OCI-LY3 (cell line): ENCODE data around the gene GRM8.
"Not testable (repeated sequence)": the region's sequence is repeated elsewhere in the genome, so short reads cannot be mapped to it uniquely, and the experiment has no call there.

Source experiments
- H2AFZ ChIP-seq: fragments of 200-600, 300-600 bp; shearing (Covaris generic); 2 replicates; pipeline ENCODE4 v1.6.0; 2014; ENCODE audit warnings: antibody characterized with exemption, low read depth, low read length
- H3K27ac ChIP-seq: fragments of 200-600, 300-600 bp; sonication (generic); 2 replicates; pipeline ENCODE4 v1.5.1; 2014; ENCODE audit warnings: mild to moderate bottlenecking, low read length, moderate library complexity, mixed read lengths
- H3K27me3 ChIP-seq: fragments of 200-600, 300-600 bp; sonication (generic); 2 replicates; pipeline ENCODE4 v1.6.1; 2014; ENCODE audit warnings: low read depth, low read length, mixed read lengths
- H3K36me3 ChIP-seq: fragments of 200-600, 300-600 bp; sonication (generic); replicated peaks from 2 replicates; pipeline ENCODE3; 2014; ENCODE audit warnings: low read depth, low read length, mixed read lengths
- H3K4me1 ChIP-seq: fragments of 300-600, 200-600 bp; sonication (generic); 2 replicates; pipeline ENCODE4 v1.6.1; 2014; ENCODE audit warnings: low read length, mixed read lengths
- H3K4me2 ChIP-seq: fragments of 200-600, 300-600 bp; sonication (generic); 2 replicates; pipeline ENCODE4 v1.6.1; 2014; ENCODE audit warnings: low read length, mixed read lengths
- H3K4me3 ChIP-seq: fragments of 300-600, 200-600 bp; sonication (generic); 2 replicates; pipeline ENCODE4 v1.5.1; 2014; ENCODE audit warnings: antibody characterized with exemption, mild to moderate bottlenecking, low read length, moderate library complexity
- H3K79me2 ChIP-seq: fragments of 300-600, 200-600 bp; shearing (Covaris generic); 2 replicates; pipeline ENCODE4 v1.6.1; 2014; ENCODE audit warnings: mild to moderate bottlenecking, low read length, mixed read lengths
- H3K9ac ChIP-seq: fragments of 300-600, 200-600 bp; shearing (Covaris generic); 2 replicates; pipeline ENCODE4 v1.6.0; 2014; ENCODE audit warnings: mild to moderate bottlenecking, low read length, moderate library complexity
- H3K9me3 ChIP-seq: fragments of 200-600, 300-600 bp; shearing (Covaris generic); 2 replicates; pipeline ENCODE4 v1.6.1; 2014; ENCODE audit warnings: low read length, mixed read lengths; ENCODE audit not compliant: insufficient read depth
- H4K20me1 ChIP-seq: fragments of 200-600, 300-600 bp; sonication (generic); 2 replicates; pipeline ENCODE4 v1.6.1; 2016; ENCODE audit warnings: low read length, mixed read lengths; ENCODE audit not compliant: insufficient read depth
- CTCF ChIP-seq: fragments of 200-600, 300-600 bp; sonication (generic); IDR thresholded peaks from 2 replicates; pipeline ENCODE4 v1.5.1; 2014; ENCODE audit warnings: antibody characterized with exemption, low read length, low read depth
- EZH2phosphoT487 ChIP-seq: fragments of 200-600 bp; shearing (Covaris generic); IDR thresholded peaks from 2 replicates; pipeline ENCODE4 v1.6.1; 2018; ENCODE audit warnings: antibody characterized with exemption, mixed run types, low read depth

The GRM8 gene

DNA sequence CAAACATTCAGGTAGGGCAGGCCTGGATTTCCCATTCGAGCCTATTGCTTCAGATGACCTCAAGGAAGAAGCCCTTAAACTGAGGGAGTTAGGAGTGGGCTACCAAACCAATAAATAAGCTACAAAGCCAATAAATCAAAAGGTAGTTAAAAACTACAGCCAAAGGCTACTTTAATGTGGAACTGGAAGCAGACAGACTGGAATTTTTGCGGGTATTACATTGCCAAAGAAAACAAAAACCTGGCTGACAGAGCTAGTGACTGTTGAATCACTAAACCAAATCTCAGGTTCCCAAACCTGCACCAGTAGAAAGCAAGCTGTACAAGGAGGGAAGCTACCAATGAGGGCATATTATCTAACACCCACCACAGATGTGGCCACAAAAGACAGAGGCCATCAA lies 315.6 kb downstream of the GRM8 start:
- Histone ChIP-seq H3K27me3 (no peaks in the 10 kb centered on the region), H3K4me3 (no peak overlapping the region), H3K9me3 (no peaks in the 10 kb centered on the region), H3K79me2 (no peaks in the 10 kb centered on the region), H2AFZ (no peak overlapping the region), H3K4me2 (no peak overlapping the region), H3K36me3 (no peaks in the 10 kb centered on the region), H3K27ac (no peak overlapping the region), H4K20me1 (no peaks in the 10 kb centered on the region), H3K9ac (no peak overlapping the region), H3K4me1 (no peaks in the 10 kb centered on the region)
- TF ChIP-seq EZH2phosphoT487 = no peak
- TF ChIP-seq CTCF = no peak

DNA sequence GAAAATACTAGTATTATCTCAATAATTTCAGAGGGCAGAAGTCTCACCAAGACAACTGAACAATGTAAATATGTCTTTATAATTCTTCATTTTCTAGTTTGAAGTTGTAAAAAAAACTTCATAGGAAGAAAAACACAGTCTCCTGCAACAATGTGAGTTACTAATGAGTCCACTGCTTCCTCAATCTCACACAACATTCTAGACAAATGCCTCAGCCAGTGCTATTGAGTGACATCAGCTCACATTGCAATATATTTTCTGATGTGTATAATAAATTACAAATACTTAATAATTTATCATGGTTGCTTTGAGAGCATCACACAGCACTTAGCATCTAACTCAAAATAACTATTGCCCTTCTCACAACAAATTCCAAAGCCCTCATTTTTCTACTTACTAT lies 321.2 kb downstream of the GRM8 start:
- Histone ChIP-seq H3K27ac (no peak overlapping the region), H2AFZ (no peak overlapping the region), H3K9me3 (no peaks in the 10 kb centered on the region), H3K4me3 (no peak overlapping the region), H3K9ac (no peak overlapping the region), H3K79me2 (no peaks in the 10 kb centered on the region), H4K20me1 (no peaks in the 10 kb centered on the region), H3K4me1 (no peaks in the 10 kb centered on the region), H3K4me2 (no peak overlapping the region), H3K36me3 (no peaks in the 10 kb centered on the region), H3K27me3 (no peaks in the 10 kb centered on the region)
- TF ChIP-seq CTCF (no peak), EZH2phosphoT487 (no peak)

GRCh38 chr7:126930166-126930565 lies 322.6 kb downstream of the GRM8 start:
- Histone ChIP-seq H3K4me1 (no peaks in the 10 kb centered on the region), H4K20me1 (no peaks in the 10 kb centered on the region), H3K36me3 (no peaks in the 10 kb centered on the region), H3K79me2 (no peaks in the 10 kb centered on the region), H3K27me3 (no peaks in the 10 kb centered on the region), H3K9ac (no peak overlapping the region), H3K9me3 (no peaks in the 10 kb centered on the region), H2AFZ (no peak overlapping the region), H3K4me3 (no peak overlapping the region), H3K4me2 (no peak overlapping the region), H3K27ac (no peak overlapping the region)
- TF ChIP-seq EZH2phosphoT487 = no peak
- TF ChIP-seq CTCF = no peak

GRCh38 chr7:126924477-126924876 lies 328.3 kb downstream of the GRM8 start:
- H3K4me2 ChIP-seq = no peak overlapping the region
- no peak overlapping the region for H3K4me3 ChIP-seq
- H2AFZ ChIP-seq = no peak overlapping the region
- no peaks in the 10 kb centered on the region for H3K9me3 ChIP-seq
- no peaks in the 10 kb centered on the region for H3K27me3 ChIP-seq
- H3K9ac ChIP-seq = no peak overlapping the region
- H3K79me2 ChIP-seq = no peaks in the 10 kb centered on the region
- no peak overlapping the region for H3K27ac ChIP-seq
- TF ChIP-seq EZH2phosphoT487 = no peak
- TF ChIP-seq CTCF = no peak
- no peaks in the 10 kb centered on the region for H3K4me1 ChIP-seq
- no peaks in the 10 kb centered on the region for H3K36me3 ChIP-seq
- no peaks in the 10 kb centered on the region for H4K20me1 ChIP-seq

DNA sequence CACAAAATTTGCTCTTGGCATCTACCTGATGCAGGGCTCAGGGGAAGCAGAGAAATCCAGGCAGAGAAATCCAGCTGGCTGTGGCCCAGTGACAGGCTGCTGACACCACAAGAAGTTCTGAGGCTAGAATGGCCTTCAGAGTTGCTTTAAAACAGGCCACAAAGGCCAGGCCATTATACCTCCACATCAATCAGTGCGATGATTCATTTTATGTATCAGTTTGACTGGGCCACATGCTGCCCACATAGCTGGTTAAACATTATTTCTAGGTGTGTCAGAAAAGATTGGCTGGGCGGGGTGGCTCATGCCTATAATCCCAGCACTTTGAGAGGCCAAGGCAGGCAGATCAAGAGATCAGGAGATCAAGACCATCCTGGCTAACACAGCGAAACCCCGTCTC lies 341.1 kb downstream of the GRM8 start:
- not testable (repeated sequence) for H4K20me1 ChIP-seq, H3K9ac ChIP-seq, H3K9me3 ChIP-seq, H3K27me3 ChIP-seq, H3K79me2 ChIP-seq, H3K27ac ChIP-seq, H3K36me3 ChIP-seq, H3K4me1 ChIP-seq, H2AFZ ChIP-seq, H3K4me3 ChIP-seq, H3K4me2 ChIP-seq

DNA sequence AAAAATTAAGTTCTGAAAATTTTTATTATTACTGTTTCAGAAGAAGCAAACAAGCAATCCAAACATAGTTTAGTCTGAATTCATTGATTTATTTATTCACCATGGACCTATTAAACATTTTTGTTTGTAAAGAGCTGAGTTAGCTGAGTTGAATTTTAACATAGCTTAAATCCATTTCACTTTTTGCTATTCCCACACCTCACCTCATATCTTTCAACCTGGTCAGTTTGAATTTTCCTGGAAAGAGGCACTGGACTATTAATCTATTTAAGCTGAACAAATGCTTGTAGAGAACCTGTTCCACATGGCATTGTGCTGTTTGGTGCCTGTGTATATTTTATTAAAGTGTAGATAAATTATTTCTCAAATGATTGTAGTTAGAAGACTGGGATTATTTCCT lies 344.2 kb downstream of the GRM8 start:
- not testable (repeated sequence) for H3K4me3 ChIP-seq, H3K4me1 ChIP-seq, H3K36me3 ChIP-seq, H3K27me3 ChIP-seq, H3K4me2 ChIP-seq, H2AFZ ChIP-seq, H4K20me1 ChIP-seq, H3K9ac ChIP-seq, H3K79me2 ChIP-seq, H3K27ac ChIP-seq, H3K9me3 ChIP-seq

DNA sequence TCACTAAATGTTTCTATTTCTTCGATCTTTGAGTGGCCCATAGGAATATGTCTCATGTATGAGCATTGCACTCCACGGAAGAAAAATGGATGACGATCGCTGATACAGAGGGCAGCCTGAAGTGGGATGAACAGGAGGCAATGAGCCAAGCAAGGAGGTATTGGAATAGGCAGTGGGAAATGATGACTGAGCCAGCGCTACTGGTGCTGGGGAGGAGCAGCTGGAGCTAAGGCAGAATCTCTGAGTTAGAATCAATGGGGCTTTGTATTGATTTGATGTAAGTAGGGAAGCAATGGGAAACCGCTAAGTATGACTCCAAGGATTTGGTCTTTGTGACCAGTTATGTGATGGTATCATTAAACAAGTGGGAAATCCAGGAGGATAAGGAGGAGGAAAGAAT lies 345.1 kb downstream of the GRM8 start:
- not testable (repeated sequence) for H3K4me3 ChIP-seq, H2AFZ ChIP-seq, H3K27ac ChIP-seq, H3K27me3 ChIP-seq, H3K36me3 ChIP-seq, H3K9ac ChIP-seq, H3K9me3 ChIP-seq, H3K79me2 ChIP-seq, H4K20me1 ChIP-seq, H3K4me2 ChIP-seq, H3K4me1 ChIP-seq
